MM.1S (cell line): Measurements from ENCODE around the gene GNAS-AS1.

Experiments used
- EZH2phosphoT487 ChIP-seq: fragments of 300-600 bp; sonication (generic); IDR thresholded peaks from 2 replicates; pipeline ENCODE4 v1.6.1; 2018; ENCODE audit warnings: antibody characterized with exemption, low read length
- TF ChIP-seq, protein P1 (sequence below): fragments of 300-600 bp; sonication (generic); IDR thresholded peaks from 2 replicates; pipeline ENCODE4 v1.5.1; 2016; ENCODE audit warnings: antibody characterized with exemption, low read length, mixed read lengths

DNA sequence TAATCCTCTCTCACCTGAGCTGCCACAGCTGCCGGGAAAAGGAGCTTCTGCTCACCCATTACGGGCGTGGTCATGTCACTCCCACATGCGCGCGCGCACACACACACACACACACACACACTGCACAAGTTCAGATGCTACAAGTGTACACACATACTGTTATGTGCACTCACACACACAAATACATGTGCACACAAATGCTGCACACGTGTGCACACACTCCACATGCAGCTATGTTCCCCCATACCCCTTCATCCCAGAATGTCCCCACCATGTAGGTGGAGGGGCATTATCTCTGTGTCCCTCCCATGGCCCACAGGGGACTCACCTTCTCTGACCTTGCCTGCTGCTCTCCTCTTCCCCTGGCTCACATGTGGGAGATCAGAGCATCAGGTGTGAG, 37.3 kb downstream of the GNAS-AS1 start:
- TF ChIP-seq, protein P1, sequence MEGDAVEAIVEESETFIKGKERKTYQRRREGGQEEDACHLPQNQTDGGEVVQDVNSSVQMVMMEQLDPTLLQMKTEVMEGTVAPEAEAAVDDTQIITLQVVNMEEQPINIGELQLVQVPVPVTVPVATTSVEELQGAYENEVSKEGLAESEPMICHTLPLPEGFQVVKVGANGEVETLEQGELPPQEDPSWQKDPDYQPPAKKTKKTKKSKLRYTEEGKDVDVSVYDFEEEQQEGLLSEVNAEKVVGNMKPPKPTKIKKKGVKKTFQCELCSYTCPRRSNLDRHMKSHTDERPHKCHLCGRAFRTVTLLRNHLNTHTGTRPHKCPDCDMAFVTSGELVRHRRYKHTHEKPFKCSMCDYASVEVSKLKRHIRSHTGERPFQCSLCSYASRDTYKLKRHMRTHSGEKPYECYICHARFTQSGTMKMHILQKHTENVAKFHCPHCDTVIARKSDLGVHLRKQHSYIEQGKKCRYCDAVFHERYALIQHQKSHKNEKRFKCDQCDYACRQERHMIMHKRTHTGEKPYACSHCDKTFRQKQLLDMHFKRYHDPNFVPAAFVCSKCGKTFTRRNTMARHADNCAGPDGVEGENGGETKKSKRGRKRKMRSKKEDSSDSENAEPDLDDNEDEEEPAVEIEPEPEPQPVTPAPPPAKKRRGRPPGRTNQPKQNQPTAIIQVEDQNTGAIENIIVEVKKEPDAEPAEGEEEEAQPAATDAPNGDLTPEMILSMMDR, result no peak
- no peak for TF ChIP-seq EZH2phosphoT487
